ENCODE data around the gene TARS3.

GRCh38 chr15:101647251-101647650 lies 77.0 kb downstream of the TARS3 start:
- no peak for TF ChIP-seq CTCF (conservative IDR thresholded peaks at IDR 0.05; ENCODE audit: low read length)
- no peak for TF ChIP-seq EZH2phosphoT487 (IDR thresholded peaks at IDR 0.05; ENCODE audit: borderline replicate concordance)
